H1 (cell line): ENCODE results near the gene IGLL5. TPM values are rescaled to one million over a fixed set of nuclear protein-coding genes. Genes with fewer than 3 reads are reported as not detected.

Experiments used
- CTCF ChIA-PET: fragments of 300-600 bp; sonication (Branson Sonifier 250); formaldehyde crosslinking; loops from one replicate; lab custom pipeline; 2021; ENCODE audit not compliant: partially characterized antibody; lab: Charles Lee
- POLR2A ChIA-PET: fragments of 300-600 bp; sonication (Branson Sonifier 250); formaldehyde crosslinking; loops from one replicate; lab custom pipeline; 2021; ENCODE audit warnings: inconsistent platforms; ENCODE audit not compliant: partially characterized antibody; lab: Charles Lee
- DNase-seq, 2 experiments: peaks; one replicate each; pipeline versions ENCODE4 v3.0.0 to v3.0.0-alpha.2; 2010 to 2022; ENCODE audit warnings: low spot score in 2 of 2, low read depth in 1 of 2, mixed read lengths in 1 of 2
- FAIRE-seq: peaks from 2 replicates; lab custom pipeline; 2011; peaks lifted over from hg19 to GRCh38; lab: Jason Lieb, UNC
- H2AFZ ChIP-seq: 2 replicates; pipeline ENCODE4 v1.8.1; 2012; ENCODE audit warnings: low read length, inconsistent platforms
- H2AK5ac ChIP-seq: 2 replicates; pipeline ENCODE4 v1.6.1; 2013; ENCODE audit warnings: low read depth, low read length
- H2BK120ac ChIP-seq: replicated peaks from 2 replicates; pipeline ENCODE3; 2013; ENCODE audit warnings: low read depth, low read length, inconsistent platforms
- H2BK12ac ChIP-seq: 2 replicates; pipeline ENCODE4 v1.6.1; 2013; ENCODE audit warnings: low read depth, low read length
- H2BK15ac ChIP-seq: 2 replicates; pipeline ENCODE4 v1.6.1; 2013; ENCODE audit warnings: low read length
- H2BK20ac ChIP-seq: 2 replicates; pipeline ENCODE4 v1.6.1; 2013; ENCODE audit warnings: low read length
- H2BK5ac ChIP-seq: 2 replicates; pipeline ENCODE4 v1.6.1; 2013; ENCODE audit warnings: low read depth, low read length
- H3K14ac ChIP-seq: 2 replicates; pipeline ENCODE4 v1.6.1; 2013; ENCODE audit warnings: inconsistent platforms; ENCODE audit not compliant: insufficient read length
- H3K18ac ChIP-seq: 2 replicates; pipeline ENCODE4 v1.6.1; 2013; ENCODE audit warnings: low read length; ENCODE audit errors: extremely low read depth
- H3K23ac ChIP-seq: 2 replicates; pipeline ENCODE4 v1.6.1; 2013; ENCODE audit warnings: inconsistent platforms; ENCODE audit not compliant: insufficient read length
- H3K23me2 ChIP-seq: 2 replicates; pipeline ENCODE4 v1.6.1; 2013; ENCODE audit warnings: low read depth, low read length
- H3K27ac ChIP-seq: 2 replicates; pipeline ENCODE4 v1.6.1; 2011; ENCODE audit warnings: low read depth, low read length, inconsistent platforms
- H3K27me3 ChIP-seq, 4 experiments: replicated peaks in 1 of 4; 1 replicate in 1 of 4; 2 replicates in 3 of 4; pipeline versions ENCODE4 v1.6.1 to v1.8.1; 2011 to 2013; ENCODE audit warnings: low read length in 3 of 4, mild to moderate bottlenecking in 3 of 4, inconsistent platforms in 2 of 4, mixed read lengths in 2 of 4, moderate library complexity in 1 of 4; ENCODE audit not compliant: control insufficient read depth in 3 of 4, insufficient read depth in 3 of 4; ENCODE audit errors: extremely low read depth in 1 of 4
- H3K36me3 ChIP-seq, 4 experiments: 2 replicates each; pipeline versions ENCODE4 v1.6.1 to v1.8.1; 2011 to 2013; ENCODE audit warnings: mild to moderate bottlenecking in 4 of 4, low read length in 3 of 4, moderate library complexity in 2 of 4, control low read depth in 1 of 4, inconsistent platforms in 1 of 4; ENCODE audit not compliant: insufficient read depth in 4 of 4, control insufficient read depth in 2 of 4
- H3K4ac ChIP-seq: replicated peaks from 2 replicates; pipeline ENCODE3; 2013; ENCODE audit warnings: low read length, low read depth, mixed read lengths, inconsistent platforms; ENCODE audit not compliant: insufficient read length
- H3K4me1 ChIP-seq, 4 experiments: replicated peaks in 1 of 4; 1 replicate in 1 of 4; 2 replicates in 3 of 4; pipeline versions ENCODE4 v1.6.1 to v1.8.1; 2011 to 2013; ENCODE audit warnings: low read length in 3 of 4, inconsistent platforms in 2 of 4, mixed read lengths in 1 of 4; ENCODE audit not compliant: insufficient read depth in 4 of 4, control insufficient read depth in 3 of 4
- H3K4me2 ChIP-seq, 2 experiments: 2 replicates each; pipeline versions ENCODE4 v1.6.1 to v1.8.1; 2011 to 2013; ENCODE audit warnings: low read depth in 2 of 2, low read length in 2 of 2, control low read depth in 1 of 2, inconsistent platforms in 1 of 2, mild to moderate bottlenecking in 1 of 2; ENCODE audit not compliant: insufficient read depth in 1 of 2
- H3K4me3 ChIP-seq, 4 experiments: fragments of 200-600, 300-600 bp in 1 of 4; sonication (generic), shearing (Covaris generic), sonication (Bioruptor Twin) in 1 of 4; 2 replicates each; pipeline versions ENCODE4 v1.5.1 to v1.8.1; 2011 to 2016; ENCODE audit warnings: low read length in 4 of 4, low read depth in 3 of 4, control low read depth in 2 of 4, inconsistent platforms in 2 of 4, mild to moderate bottlenecking in 2 of 4, mixed read lengths in 1 of 4, moderate library complexity in 1 of 4; ENCODE audit not compliant: insufficient read depth in 2 of 4; ENCODE audit errors: extremely low read depth in 1 of 4
- H3K56ac ChIP-seq: replicated peaks from 2 replicates; pipeline ENCODE3; 2013; ENCODE audit warnings: low read depth, mild to moderate bottlenecking, mixed read lengths, low read length, inconsistent platforms; ENCODE audit not compliant: insufficient read length
- H3K79me1 ChIP-seq: 2 replicates; pipeline ENCODE4 v1.6.1; 2013; ENCODE audit warnings: low read depth, low read length, control low read depth
- H3K79me2 ChIP-seq, 2 experiments: 2 replicates each; pipeline versions ENCODE4 v1.6.1 to v1.8.1; 2012 to 2013; ENCODE audit warnings: low read length in 2 of 2, mild to moderate bottlenecking in 2 of 2, inconsistent platforms in 1 of 2; ENCODE audit not compliant: insufficient read depth in 2 of 2, control insufficient read depth in 1 of 2
- H3K9ac ChIP-seq, 4 experiments: replicated peaks in 1 of 4; 1 replicate in 1 of 4; 2 replicates in 3 of 4; pipeline versions ENCODE4 v1.6.1 to v1.8.1; 2011 to 2013; ENCODE audit warnings: low read depth in 3 of 4, low read length in 3 of 4, control low read depth in 2 of 4, mild to moderate bottlenecking in 2 of 4, moderate library complexity in 2 of 4, inconsistent platforms in 1 of 4; ENCODE audit errors: extremely low read depth in 1 of 4
- H3K9me3 ChIP-seq, 2 experiments: 2 replicates each; pipeline versions ENCODE4 v1.6.1 to v1.8.1; 2012 to 2013; ENCODE audit warnings: mild to moderate bottlenecking in 2 of 2, moderate library complexity in 2 of 2, control low read depth in 1 of 2, inconsistent platforms in 1 of 2, low read depth in 1 of 2, low read length in 1 of 2, mixed read lengths in 1 of 2; ENCODE audit not compliant: insufficient read depth in 2 of 2
- H4K20me1 ChIP-seq, 2 experiments: replicated peaks in 1 of 2; 2 replicates each; pipeline versions ENCODE3 to v1.8.1; 2011 to 2013; ENCODE audit warnings: inconsistent platforms in 2 of 2, low read length in 2 of 2, mild to moderate bottlenecking in 1 of 2; ENCODE audit not compliant: insufficient read depth in 2 of 2, control insufficient read depth in 1 of 2
- H4K5ac ChIP-seq: 2 replicates; pipeline ENCODE4 v1.6.1; 2013; ENCODE audit warnings: low read length, low read depth, mixed read lengths, inconsistent platforms; ENCODE audit not compliant: insufficient read length
- H4K8ac ChIP-seq: 2 replicates; pipeline ENCODE4 v1.8.0; 2013; ENCODE audit warnings: mild to moderate bottlenecking, moderate library complexity, low read length, inconsistent platforms; ENCODE audit not compliant: insufficient read depth; ENCODE audit errors: extremely low read depth
- H4K91ac ChIP-seq: replicated peaks from 2 replicates; pipeline ENCODE3; 2013; ENCODE audit warnings: low read length, mixed read lengths, inconsistent platforms; ENCODE audit not compliant: insufficient read length
- EGR1 ChIP-seq: IDR thresholded peaks from 2 replicates; pipeline ENCODE4 v1.6.1; 2011; ENCODE audit warnings: low read depth, low read length, borderline replicate concordance
- RAD21 ChIP-seq, 2 experiments: IDR thresholded peaks in 1 of 2; conservative IDR thresholded peaks in 1 of 2; 2 replicates each; pipeline ENCODE4 v1.6.1; 2011; ENCODE audit warnings: low read depth in 2 of 2, low read length in 2 of 2, improper control_type of control experiment in 1 of 2, inconsistent platforms in 1 of 2, mild to moderate bottlenecking in 1 of 2, moderate library complexity in 1 of 2
- RXRA ChIP-seq: IDR thresholded peaks from 2 replicates; pipeline ENCODE4 v1.6.1; 2011; ENCODE audit warnings: low read depth, mild to moderate bottlenecking, low read length, moderate library complexity; ENCODE audit not compliant: insufficient read depth
- WGBS, 2 experiments: shearing (Covaris generic) in 1 of 2; methylation state at CpG; one replicate each; pipeline versions ENCODE4 v1.1.6 to v1.1.7; 2013 to 2015; ENCODE audit warnings: low lambda C conversion rate in 2 of 2, mixed read lengths in 2 of 2, inconsistent platforms in 1 of 2, low coverage in 1 of 2, missing lambda C conversion rate in 1 of 2; ENCODE audit not compliant: insufficient replicate concordance in 2 of 2, insufficient coverage in 1 of 2, insufficient read length in 1 of 2; ENCODE audit errors: extremely low coverage in 1 of 2, missing lambda C conversion rate in 1 of 2; 5-methylcytosine and 5-hydroxymethylcytosine counted together
- polyA plus RNA-seq, 7 experiments: library from polyadenylated mRNA; depleted of rRNA in 3 of 7; stranded (reverse) in 5 of 7; unstranded in 2 of 7; fragments of >200 nt in 5 of 7; fragments of 200-250 nt in 2 of 7; gene quantifications; 1 replicate in 5 of 7; 2 replicates in 1 of 7; 4 replicates in 1 of 7; pipeline versions ENCODE4 v1.2.1 to v1.2.3, GENCODE V29; 2011 to 2013; ENCODE audit warnings: missing spikeins in 2 of 7, mixed read lengths in 2 of 7
- total RNA-seq: library from RNA; stranded (reverse); fragmentation: NEBNext Ultra II Directional; extraction: Animal tissue kit (Norgen Biotek cat#: 25700); gene quantifications from 2 replicates; pipeline ENCODE4 v1.2.1, GENCODE V29; 2021
- TF ChIP-seq, protein P1 (sequence below), 3 experiments: IDR thresholded peaks; 1 replicate in 2 of 3; 2 replicates in 1 of 3; pipeline versions ENCODE4 v1.5.1 to v1.6.1; 2011; ENCODE audit warnings: low read length in 3 of 3, mild to moderate bottlenecking in 3 of 3, inconsistent platforms in 2 of 3, low read depth in 1 of 3, moderate library complexity in 1 of 3; ENCODE audit not compliant: insufficient read depth in 1 of 3; ENCODE audit errors: control extremely low read depth in 1 of 3

Gene IGLL5
- total and polyA plus RNA-seq, 2 of the 8 experiments (the other 6 are each of a cell fraction or from before 2014, with no cell fraction given), result not detected

DNA sequence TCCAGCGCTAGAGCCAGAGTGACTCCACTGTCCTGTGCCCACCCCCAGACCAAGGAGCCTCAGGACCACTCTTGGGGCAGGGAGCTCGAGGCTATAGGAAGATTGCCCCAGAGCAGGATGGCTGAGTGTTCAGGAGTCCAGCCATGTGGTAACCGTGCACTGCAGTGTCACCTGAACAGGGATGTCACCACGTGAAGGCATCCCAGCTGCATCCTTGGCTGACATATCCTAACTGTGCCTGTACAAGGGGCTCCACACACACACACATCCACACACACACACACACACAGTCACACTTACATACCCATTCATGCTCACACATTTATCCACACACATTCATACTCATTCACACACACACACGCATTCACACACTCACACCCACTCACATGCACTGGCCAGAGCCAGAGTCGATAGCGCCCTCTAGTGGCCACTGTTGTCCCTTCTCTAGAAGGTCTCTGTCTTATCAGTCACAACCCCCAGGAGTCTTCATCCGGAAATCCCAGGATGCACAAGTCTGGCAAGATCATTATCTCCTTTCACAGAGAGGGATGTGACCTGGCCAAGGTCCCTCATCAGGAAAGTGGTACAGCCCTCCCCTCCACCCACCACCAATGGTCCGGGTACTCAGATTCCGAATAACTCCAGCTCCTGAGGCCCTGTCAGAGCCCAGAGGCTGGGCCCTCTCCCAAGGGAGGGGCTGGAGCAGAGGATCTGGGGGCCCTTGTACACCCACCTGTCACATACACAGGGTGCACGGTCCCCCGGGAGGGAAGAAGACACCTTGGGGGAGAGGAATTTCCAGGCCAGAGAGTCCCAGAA is 55.1 kb downstream of the IGLL5 start:
- H2BK12ac ChIP-seq, result no peak overlapping the region
- no peak overlapping the region for H3K14ac ChIP-seq
- H3K79me1 ChIP-seq, result no peaks in the 10 kb centered on the region
- H3K9ac ChIP-seq, result no peak overlapping the region
- no peak overlapping the region for H2BK5ac ChIP-seq
- no peak overlapping the region for H4K5ac ChIP-seq
- no peak overlapping the region; the same call in 1 of the 2 replicates for H2BK15ac ChIP-seq
- no peak overlapping the region; the same call in 1 of the 2 replicates for H4K8ac ChIP-seq
- H3K4me3 ChIP-seq, result no peak overlapping the region
- 60% methylated on average over 12 of the region's 12 CpGs; no CpG with 5 or more reads in 1 of the 2 experiments for WGBS, 2 experiments
- no peaks in the 10 kb centered on the region for H3K79me2 ChIP-seq
- no peak overlapping the region for H4K91ac ChIP-seq
- no peak overlapping the region for H3K4ac ChIP-seq
- H3K23me2 ChIP-seq, result peaks cover 4% of the 10 kb centered on the region; the same call in 1 of the 2 replicates
- no peaks in the 10 kb centered on the region for H3K36me3 ChIP-seq
- H3K9me3 ChIP-seq, result peaks cover 9 to 33% of the 10 kb centered on the region in 2 experiments; a peak in 3 of 4 replicates
- DNase-seq (peak in 1 of 2 experiments; percentile 91), FAIRE-seq (peak; percentile 70)
- no peak overlapping the region for H2AFZ ChIP-seq
- peaks cover 0 to 5% of the 10 kb centered on the region in 2 experiments for H4K20me1 ChIP-seq
- H3K4me2 ChIP-seq, result no peak overlapping the region
- no peaks in the 10 kb centered on the region for H3K4me1 ChIP-seq
- ChIA-PET CTCF (interaction anchor here (0.7 to 1.9 kb wide), 4 partner anchors 8 to 515 kb away, joined by 3 to 6 read pairs (median 4); no protein-coding TSS in a partner anchor), POLR2A (no interaction called here)
- no peak overlapping the region for H3K18ac ChIP-seq
- no peak overlapping the region for H2BK120ac ChIP-seq
- peaks cover 0 to 9% (median 2%) of the 10 kb centered on the region in 4 experiments; a peak in 4 of 7 replicates for H3K27me3 ChIP-seq
- H3K23ac ChIP-seq, result no peak overlapping the region
- TF ChIP-seq RXRA, result no peak
- TF ChIP-seq, protein P1, sequence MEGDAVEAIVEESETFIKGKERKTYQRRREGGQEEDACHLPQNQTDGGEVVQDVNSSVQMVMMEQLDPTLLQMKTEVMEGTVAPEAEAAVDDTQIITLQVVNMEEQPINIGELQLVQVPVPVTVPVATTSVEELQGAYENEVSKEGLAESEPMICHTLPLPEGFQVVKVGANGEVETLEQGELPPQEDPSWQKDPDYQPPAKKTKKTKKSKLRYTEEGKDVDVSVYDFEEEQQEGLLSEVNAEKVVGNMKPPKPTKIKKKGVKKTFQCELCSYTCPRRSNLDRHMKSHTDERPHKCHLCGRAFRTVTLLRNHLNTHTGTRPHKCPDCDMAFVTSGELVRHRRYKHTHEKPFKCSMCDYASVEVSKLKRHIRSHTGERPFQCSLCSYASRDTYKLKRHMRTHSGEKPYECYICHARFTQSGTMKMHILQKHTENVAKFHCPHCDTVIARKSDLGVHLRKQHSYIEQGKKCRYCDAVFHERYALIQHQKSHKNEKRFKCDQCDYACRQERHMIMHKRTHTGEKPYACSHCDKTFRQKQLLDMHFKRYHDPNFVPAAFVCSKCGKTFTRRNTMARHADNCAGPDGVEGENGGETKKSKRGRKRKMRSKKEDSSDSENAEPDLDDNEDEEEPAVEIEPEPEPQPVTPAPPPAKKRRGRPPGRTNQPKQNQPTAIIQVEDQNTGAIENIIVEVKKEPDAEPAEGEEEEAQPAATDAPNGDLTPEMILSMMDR (IDR thresholded peaks at IDR 0.05; ENCODE audit: control extremely low read depth in 1 of 3, insufficient read depth in 1 of 3, low read depth in 1 of 3, low read length in 3 of 3), result peak; percentile 78 to 89 (median 79)
- peak; percentile 9; the same call in 1 of the 2 replicates for TF ChIP-seq EGR1
- TF ChIP-seq RAD21 (IDR thresholded peaks at IDR 0.05 in 1 of 2, conservative IDR thresholded peaks at IDR 0.05 in 1 of 2; ENCODE audit: low read depth in 2 of 2, low read length in 2 of 2), result peak; percentile 65 to 66
- no peak overlapping the region for H2AK5ac ChIP-seq
- H3K27ac ChIP-seq, result no peak overlapping the region
- no peak overlapping the region for H2BK20ac ChIP-seq
- H3K56ac ChIP-seq, result no peak overlapping the region
